GM21737 (cell line): ENCODE measurements around the gene ZNF688.

ENCODE experiments used
- ATAC-seq: cut with Tn5 transposase; IDR thresholded peaks from one replicate; pipeline ENCODE4 v1.9.1; 2021; ENCODE audit warnings: mild to moderate bottlenecking, moderate library complexity; ENCODE audit not compliant: unreplicated experiment

Gene ZNF688

DNA sequence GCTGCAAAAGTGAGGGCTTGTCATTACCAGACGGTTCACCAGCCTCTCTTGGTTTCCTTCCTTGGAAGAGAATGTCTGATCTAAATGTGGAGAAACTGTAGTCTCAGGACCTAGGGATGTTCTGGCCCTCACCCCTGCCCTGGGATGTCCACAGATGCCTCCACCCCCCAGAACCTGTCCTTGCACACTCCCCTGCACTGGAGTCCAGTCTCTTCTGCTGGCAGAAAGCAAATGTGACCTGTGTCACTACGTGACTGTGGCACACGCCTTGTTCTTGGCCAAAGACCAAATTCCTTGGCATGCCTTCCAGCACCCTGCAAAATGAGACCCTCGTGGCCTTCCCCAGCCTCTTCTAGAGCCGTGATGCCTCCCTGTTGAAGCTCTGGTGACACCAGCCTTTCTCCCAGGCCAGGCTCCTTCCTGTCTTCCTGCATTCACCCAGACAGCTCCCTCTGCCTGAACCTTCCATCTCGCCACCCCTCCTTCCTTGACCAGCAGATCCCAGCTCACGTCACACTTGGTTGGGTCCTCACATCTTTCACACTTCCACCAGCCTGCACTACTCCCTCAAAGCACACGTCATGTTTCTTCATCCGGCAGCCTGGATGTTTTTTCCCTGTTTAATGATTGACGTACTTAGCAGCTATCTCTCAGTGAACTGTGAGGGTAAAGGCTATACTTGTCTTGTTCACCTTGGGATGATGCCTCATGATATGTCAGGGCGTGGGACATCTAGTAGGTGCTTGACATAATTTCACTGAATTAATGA is 49.5 kb downstream of the ZNF688 start:
- ATAC-seq, result no peak

DNA sequence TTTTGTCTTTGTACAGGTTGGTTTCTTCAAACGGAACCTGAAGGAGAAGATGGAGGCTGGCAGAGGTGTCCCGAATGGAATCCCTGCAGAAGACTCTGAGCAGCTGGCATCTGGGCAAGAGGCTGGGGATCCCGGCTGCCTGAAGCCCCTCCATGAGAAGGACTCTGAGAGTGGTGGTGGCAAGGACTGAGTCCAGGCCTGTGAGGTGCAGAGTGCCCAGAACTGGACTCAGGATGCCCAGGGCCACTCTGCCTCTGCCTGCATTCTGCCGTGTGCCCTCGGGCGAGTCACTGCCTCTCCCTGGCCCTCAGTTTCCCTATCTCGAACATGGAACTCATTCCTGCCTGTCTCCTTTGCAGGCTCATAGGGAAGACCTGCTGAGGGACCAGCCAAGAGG is 50.0 kb downstream of the ZNF688 start:
- no peak for ATAC-seq
